HG02610 (cell line): Measurements from ENCODE around the gene SAFB2.
A peak's percentile ranks its signal among the peaks of the same experiment; 100 is the strongest.

Experiments
- ATAC-seq: cut with Tn5 transposase; IDR thresholded peaks from one replicate; pipeline ENCODE4 v1.9.1; 2021; ENCODE audit warnings: mild to moderate bottlenecking, moderate library complexity; ENCODE audit not compliant: unreplicated experiment

Gene SAFB2

DNA sequence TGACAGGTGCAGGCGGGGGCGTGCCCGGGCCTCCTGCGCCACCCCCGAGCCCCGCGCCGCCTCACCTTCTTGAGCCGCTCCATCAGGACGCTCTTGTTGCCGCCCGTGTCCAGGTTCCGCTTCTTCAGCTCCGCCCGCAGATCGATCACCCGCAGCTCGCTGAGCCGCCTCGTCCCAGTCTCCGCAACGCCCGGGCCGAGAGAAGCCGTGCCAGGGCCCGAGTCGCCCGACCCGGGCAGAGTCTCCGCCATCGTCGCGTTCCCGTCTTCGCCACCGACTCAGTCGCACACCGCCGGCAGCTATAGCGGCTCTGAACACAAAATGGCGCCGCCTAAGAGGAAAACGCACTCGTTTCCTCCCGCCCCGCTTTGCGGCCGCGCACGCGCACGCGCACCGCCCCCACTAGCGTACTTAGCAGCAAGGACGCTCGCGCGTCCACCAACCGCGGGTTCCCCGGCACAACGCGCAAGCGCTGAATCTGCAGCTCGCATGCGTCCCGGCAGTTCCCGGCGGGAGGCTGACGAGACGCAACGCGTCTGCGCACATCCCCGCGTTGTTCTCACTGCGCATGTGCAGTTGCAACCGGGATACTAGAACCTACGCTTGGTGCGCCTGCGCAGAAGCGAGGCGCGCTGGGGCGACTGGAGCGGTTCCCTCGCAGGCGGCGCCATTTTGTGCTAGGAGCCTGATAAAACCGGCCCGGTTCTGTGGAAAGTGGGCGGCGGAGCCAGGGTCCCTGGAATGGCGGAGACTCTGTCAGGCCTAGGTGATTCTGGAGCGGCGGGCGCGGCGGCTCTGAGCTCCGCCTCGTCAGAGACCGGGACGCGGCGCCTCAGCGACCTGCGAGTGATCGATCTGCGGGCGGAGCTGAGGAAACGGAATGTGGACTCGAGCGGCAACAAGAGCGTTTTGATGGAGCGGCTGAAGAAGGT is at the start of gene SAFB2, which contains the start of gene SAFB:
Gene SAFB2 (minus strand): TSS at position 312 of the 932 bp plus-strand sequence. CDS start 61 bp downstream, at position 251.
Gene SAFB (plus strand): TSS at position 619 of the 932 bp plus-strand sequence. CDS start 123 bp downstream, at position 742.
- ATAC-seq: peak; percentile 80

GRCh38 chr19:5671600-5671999 is 49.0 kb upstream of the SAFB2 start:
- ATAC-seq: no peak

DNA sequence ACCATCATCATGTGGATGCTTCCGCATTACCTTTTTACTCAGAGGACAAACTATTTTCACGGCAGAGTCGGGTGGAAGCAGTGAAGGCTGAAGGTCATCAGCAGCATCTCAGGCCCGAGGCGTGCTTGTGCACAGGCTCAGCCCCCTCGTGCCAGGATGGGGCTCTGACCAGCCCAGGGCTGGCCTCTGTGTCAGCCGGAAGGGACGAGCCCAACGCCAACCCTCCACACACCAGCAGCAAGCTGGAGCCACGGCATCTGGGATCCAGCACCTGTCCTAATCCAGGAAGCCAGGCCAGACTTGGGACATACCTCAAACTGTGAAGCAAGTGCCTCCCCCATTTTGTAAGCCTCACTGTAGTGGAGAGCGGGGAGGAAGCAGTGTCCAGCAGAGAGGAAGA is 46.6 kb upstream of the SAFB2 start:
- no peak for ATAC-seq

DNA sequence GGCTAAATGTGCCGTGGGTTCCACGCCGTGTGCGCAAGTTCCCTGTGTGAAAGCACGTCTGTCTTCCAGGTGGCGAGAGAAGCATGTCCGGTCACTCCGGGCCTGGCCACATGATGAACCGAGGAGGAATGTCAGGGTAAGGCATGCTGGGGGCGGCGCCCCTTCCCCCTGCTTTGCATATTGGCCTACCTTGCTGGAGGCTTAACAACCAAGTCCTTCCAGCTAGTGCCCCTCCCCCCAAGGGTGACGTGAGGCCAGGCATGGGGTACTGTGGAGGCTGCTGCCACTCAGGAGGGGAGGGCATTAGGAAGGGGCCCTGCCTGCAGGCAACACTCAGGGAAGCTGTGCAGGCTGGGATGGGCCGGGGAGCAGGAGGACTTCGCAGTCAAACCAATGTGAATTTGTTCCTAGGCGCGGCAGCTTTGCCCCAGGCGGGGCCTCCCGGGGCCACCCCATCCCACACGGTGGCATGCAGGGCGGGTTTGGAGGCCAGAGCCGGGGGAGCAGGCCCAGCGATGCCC is 45.2 kb upstream of the SAFB2 start:
- no peak for ATAC-seq

GRCh38 chr19:5666921-5667610 is 44.5 kb upstream of the SAFB2 start:
- no peak for ATAC-seq

DNA sequence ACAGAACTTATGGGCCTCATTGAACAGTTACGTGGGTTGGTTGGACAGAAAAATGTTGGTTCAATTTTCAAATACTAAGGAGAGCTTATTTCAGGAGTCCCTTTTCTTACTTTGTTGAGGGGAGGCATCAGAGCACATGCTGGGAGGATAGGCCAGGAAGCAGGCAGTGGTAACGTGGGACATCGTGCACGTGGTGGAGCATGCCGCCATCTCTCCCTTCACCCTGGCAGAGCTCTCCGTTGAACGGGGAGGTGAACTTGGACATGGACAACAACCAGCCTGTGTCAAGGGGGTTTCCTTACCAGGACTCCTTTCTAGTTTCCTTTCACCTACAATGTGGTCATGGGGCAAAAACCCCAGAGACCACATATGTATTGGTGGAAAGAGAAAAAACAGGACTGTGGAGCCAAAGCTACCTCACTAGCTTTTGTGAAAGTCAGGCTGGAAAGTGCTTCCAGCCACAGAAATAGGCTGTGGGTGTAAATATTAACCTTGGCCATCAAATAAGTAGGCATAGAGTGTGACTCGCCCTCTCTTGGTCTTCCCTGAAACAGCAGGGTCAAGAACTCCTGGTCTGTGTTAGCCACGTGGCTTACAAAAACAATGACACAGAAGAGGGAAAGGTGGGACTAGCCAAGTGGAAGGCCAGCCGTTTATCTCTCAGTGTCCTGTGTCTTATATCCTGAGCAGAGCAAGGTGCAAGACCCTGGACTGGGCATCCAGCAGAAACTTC is 43.4 kb upstream of the SAFB2 start:
- ATAC-seq: peak; percentile 57

DNA sequence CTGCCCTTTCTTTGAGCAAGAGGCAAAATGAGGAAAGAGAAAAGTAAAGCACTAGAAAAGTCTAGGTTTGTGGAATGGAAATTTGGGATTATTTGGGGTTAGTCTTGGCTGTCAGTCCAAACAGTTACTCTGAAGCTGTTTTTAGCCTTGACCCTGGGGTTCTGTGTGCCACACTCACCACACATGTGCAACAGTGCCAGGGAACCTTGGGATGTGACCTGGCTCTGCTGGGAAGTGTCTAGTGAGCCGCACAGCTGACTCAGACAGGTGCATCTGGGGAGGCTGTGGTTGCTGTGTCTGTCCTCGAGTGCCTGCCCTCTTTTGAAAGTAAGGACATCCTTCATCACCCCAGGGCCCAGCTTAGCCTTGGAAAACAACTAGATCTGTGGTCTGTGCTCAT is 41.9 kb upstream of the SAFB2 start:
- no peak for ATAC-seq

- ATAC-seq: no peak
Observed at GRCh38 chr19:5663904-5664303, 41.3 kb upstream of the SAFB2 start.

- no peak for ATAC-seq
Observed at GRCh38 chr19:5661483-5661882, 38.9 kb upstream of the SAFB2 start.

DNA sequence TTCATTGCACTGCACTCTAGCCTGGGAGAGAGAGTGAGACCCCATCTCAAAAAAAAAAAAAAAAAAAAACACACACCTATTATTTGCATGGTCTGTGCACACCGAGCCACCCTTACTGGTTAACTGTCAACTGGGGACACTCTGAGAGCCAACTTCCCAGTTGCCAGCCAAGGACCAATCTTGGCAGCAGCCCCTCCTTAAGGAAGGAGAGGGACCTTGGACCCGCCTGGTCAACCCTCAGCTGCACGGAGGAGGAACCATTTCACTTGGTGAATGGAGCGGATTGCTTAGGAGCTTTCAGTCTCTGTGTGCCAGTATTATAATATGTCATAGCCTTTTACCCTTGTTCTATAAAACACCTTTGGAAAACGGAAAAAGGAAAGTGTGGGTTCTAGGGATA is 32.8 kb upstream of the SAFB2 start:
- no peak for ATAC-seq

DNA sequence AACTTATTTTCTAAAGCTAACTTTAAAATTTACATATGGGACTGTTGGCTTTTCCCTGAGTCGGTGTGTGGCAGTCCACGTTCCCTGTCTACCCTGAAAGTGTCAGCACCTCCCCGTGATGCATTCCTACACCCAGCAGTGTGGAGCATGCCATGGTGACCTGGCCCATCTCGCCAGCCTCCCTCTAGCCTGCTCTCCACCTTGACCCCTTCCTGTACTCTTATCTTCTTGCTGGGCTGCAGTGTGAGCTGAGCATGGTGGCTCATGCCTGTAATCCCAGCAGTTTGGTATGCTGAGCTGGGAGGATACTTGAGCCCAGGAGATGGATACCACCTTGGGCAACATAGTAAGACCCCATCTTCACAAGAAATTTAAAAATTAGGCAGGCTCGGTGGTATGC is 32.4 kb upstream of the SAFB2 start:
- ATAC-seq: no peak

DNA sequence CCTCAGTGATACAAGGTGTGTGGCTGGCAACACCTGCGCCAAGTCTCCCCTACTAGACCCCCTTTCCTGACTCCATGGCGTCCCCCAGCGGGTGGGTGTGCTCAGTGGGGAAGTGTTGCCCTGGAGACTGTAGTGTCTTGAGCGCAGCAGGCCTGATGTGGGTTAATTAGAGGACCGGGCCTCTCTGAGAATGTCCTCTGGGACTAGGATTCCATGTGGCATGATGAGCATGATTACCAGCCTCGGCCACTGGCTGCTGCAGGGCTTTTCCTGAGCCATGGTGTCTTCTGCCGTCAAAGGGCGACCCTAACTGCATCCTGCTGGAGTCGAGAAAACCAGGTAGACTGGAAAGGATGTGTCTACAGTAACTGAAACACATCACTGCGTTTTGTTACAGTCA is 29.7 kb upstream of the SAFB2 start:
- no peak for ATAC-seq

DNA sequence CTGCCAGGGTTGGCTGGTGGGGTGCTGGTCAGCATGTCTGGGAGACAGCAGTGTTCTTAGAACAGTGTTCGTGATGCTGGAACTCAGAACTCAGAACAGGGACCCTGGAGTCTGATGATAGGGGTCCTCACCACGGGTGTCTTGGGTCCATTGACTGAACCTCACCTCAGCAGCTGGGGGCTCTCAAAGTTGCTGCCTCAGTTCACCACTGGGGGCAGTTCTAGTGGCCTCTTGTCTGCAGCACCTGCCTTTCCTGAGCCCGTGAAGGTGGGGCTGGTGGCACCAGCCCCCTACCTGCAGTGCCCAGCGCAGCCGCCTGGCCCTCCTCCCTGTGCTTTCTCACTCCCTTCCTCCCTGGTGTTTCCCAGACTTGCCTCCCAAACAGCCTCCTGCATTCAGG is 28.8 kb upstream of the SAFB2 start:
- ATAC-seq: no peak

- ATAC-seq: no peak
Observed at GRCh38 chr19:5648464-5648863, 25.9 kb upstream of the SAFB2 start.

DNA sequence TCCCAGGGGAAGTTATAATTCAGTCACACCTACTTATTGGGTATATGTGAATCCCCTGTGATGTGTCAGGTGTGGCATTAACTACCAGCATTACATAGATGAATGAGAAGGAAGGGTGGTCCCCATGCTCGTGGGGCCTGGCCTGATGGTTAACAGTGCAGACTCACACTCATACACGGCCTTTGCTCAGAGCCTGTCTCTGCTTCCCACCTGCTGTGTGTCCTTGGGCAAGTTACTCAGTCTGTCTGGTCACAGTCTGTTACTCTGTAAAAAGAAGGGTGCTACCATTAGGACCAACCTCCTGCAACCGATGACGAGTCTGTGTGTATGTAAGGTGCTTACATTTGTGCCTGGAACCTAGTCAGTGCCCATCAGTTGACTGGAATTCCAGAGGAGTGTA is 24.1 kb upstream of the SAFB2 start:
- no peak for ATAC-seq

DNA sequence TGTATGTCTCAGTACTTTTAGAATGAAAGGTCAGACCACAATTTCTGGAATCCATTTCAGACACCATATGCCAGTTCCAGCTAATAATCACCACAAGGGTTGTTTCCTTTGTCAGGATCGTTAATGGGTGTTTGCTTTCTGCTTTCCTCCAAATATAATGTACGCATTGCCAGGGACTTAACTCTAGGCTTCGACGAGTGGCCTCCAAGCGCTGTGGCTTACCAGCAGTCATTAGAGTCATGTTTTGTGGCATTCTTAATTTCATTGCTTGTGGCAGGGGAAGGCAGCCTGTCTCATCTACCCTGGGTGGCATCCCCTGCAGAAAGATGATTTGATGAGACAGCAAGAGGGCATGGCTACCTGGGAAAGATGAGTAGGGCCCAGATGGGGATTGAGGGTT is 22.8 kb upstream of the SAFB2 start:
- ATAC-seq: no peak

DNA sequence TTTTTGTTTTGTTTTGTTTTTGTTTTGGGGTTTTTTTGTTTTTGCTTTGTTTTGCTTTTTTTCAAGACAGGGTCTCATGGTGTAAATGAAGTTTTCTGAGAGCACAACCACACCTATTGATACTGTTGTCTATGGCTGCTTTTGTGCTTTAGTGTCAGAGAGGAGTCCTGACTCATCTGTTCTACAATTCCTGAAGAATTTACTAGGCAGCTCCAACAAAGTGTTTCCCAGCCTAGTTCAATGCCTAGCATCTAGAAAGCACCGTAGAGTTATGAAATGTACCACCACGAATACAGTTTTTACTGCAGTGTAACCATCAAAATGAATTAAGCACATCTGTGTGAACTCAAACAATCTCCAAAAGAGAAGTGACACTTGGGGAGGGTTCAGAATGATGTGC is 21.5 kb upstream of the SAFB2 start:
- no peak for ATAC-seq

- ATAC-seq: no peak
Observed at GRCh38 chr19:5643060-5643459, 20.5 kb upstream of the SAFB2 start.

GRCh38 chr19:5642204-5642603 is 19.6 kb upstream of the SAFB2 start:
- no peak for ATAC-seq

DNA sequence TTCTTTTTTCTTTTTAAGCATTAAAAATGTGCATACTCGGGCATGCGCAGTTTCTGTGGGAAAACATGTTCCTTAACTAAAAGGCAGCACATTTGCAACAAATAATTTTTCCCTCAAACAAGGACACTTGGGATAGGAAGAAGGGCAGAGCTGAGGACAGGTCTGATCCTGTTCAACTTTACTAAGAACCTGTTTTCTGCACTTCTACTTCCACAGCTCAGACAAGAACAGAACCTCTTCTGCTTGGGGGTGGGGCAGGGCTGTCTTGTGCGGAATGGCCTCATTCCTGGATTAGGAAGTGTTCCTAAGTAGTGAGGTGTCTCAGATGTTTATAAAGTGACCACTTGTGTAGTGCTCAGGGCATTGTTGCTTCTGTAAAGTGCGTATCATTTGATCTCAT is 18.6 kb upstream of the SAFB2 start:
- no peak for ATAC-seq

- ATAC-seq: no peak
Observed at GRCh38 chr19:5637971-5638370, 15.4 kb upstream of the SAFB2 start.
